Esophagus (tissue), 2 donors: ENCODE data around the gene UTS2R. TPM values are rescaled to one million over a fixed set of nuclear protein-coding genes. Genes with fewer than 3 reads are reported as not detected.

Experiments
- H3K27ac ChIP-seq, 2 donors: one replicate each; pipeline ENCODE4 v1.5.1; 2013; ENCODE audit warnings: low read depth in 2 of 2, mild to moderate bottlenecking in 2 of 2, inconsistent platforms in 1 of 2, low read length in 1 of 2, moderate library complexity in 1 of 2
- H3K27me3 ChIP-seq, 2 donors: one replicate each; pipeline ENCODE4 v1.6.1; 2013; ENCODE audit warnings: low read length in 2 of 2, control low read depth in 1 of 2, mild to moderate bottlenecking in 1 of 2; ENCODE audit not compliant: insufficient read depth in 2 of 2, control insufficient read depth in 1 of 2
- H3K36me3 ChIP-seq, 2 donors: one replicate each; pipeline ENCODE4 v1.6.1; 2013; ENCODE audit warnings: low read length in 1 of 2; ENCODE audit not compliant: control insufficient read depth in 2 of 2, insufficient read depth in 2 of 2
- H3K4me1 ChIP-seq, 2 donors: one replicate each; pipeline ENCODE4 v1.6.1; 2013; ENCODE audit warnings: low read length in 1 of 2; ENCODE audit not compliant: control insufficient read depth in 2 of 2, insufficient read depth in 2 of 2
- H3K4me3 ChIP-seq, 2 donors: one replicate each; pipeline ENCODE4 v1.5.1; 2013; ENCODE audit warnings: low read length in 2 of 2, mild to moderate bottlenecking in 2 of 2, low read depth in 1 of 2, moderate library complexity in 1 of 2
- H3K9me3 ChIP-seq, 2 donors: one replicate each; pipeline ENCODE4 v1.6.1; 2013; ENCODE audit warnings: mild to moderate bottlenecking in 2 of 2, low read depth in 1 of 2, low read length in 1 of 2, moderate library complexity in 1 of 2; ENCODE audit not compliant: control insufficient read depth in 2 of 2, insufficient read depth in 1 of 2
- WGBS, 2 donors: extraction: QIAGEN DNeasy Blood & Tissue Kit; methylation state at CpG; one replicate each; pipeline ENCODE4 v1.1.7; 2013; 5-methylcytosine and 5-hydroxymethylcytosine counted together
- polyA plus RNA-seq, 2 donors: library from polyadenylated mRNA; stranded (reverse); fragments of 200-250 nt; gene quantifications; one replicate each; pipeline ENCODE4 v1.2.3, GENCODE V29; 2013
- donor health status: healthy with polysubstance abuse.
- donor health status: Bipolar disorder and iron deficiency.

Gene UTS2R
- polyA plus RNA-seq, 2 donors = not detected

- H3K9me3 ChIP-seq = no peaks in the 10 kb centered on the region
- peaks cover 6 to 38% of the 10 kb centered on the region in 2 donors for H3K4me1 ChIP-seq
- H3K4me3 ChIP-seq = no peak overlapping the region
- no peaks in the 10 kb centered on the region for H3K36me3 ChIP-seq
- no peaks in the 10 kb centered on the region for H3K27me3 ChIP-seq
- WGBS, 2 donors = 52 to 62% methylated on average over 28 of the region's 28 CpGs
- no peak overlapping the region for H3K27ac ChIP-seq
These were observed 43.2 kb upstream of the UTS2R start for GRCh38 chr17:82328141-82328993.

GRCh38 chr17:82328994-82329507 is 42.5 kb upstream of the UTS2R start:
- Histone ChIP-seq H3K4me3 (no peak overlapping the region), H3K27me3 (no peaks in the 10 kb centered on the region), H3K9me3 (no peaks in the 10 kb centered on the region), H3K27ac (no peak overlapping the region), H3K4me1 (peaks cover 6 to 39% of the 10 kb centered on the region in 2 donors), H3K36me3 (no peaks in the 10 kb centered on the region)
- 81 to 93% methylated on average over 15 of the region's 15 CpGs for WGBS, 2 donors

GRCh38 chr17:82329683-82330321 is 41.8 kb upstream of the UTS2R start:
- 79 to 85% methylated on average over 19 of the region's 19 CpGs for WGBS, 2 donors
- peaks cover 6 to 43% of the 10 kb centered on the region in 2 donors for H3K4me1 ChIP-seq
- no peaks in the 10 kb centered on the region for H3K27me3 ChIP-seq
- no peak overlapping the region for H3K4me3 ChIP-seq
- H3K27ac ChIP-seq = no peak overlapping the region
- no peaks in the 10 kb centered on the region for H3K9me3 ChIP-seq
- no peaks in the 10 kb centered on the region for H3K36me3 ChIP-seq

GRCh38 chr17:82330322-82331239 is 41.0 kb upstream of the UTS2R start:
- no peak overlapping the region for H3K27ac ChIP-seq
- 34 to 52% methylated on average over 28 of the region's 28 CpGs for WGBS, 2 donors
- H3K9me3 ChIP-seq = no peaks in the 10 kb centered on the region
- H3K4me1 ChIP-seq = peaks cover 6 to 43% of the 10 kb centered on the region in 2 donors
- no peaks in the 10 kb centered on the region for H3K36me3 ChIP-seq
- no peaks in the 10 kb centered on the region for H3K27me3 ChIP-seq
- H3K4me3 ChIP-seq = no peak overlapping the region

GRCh38 chr17:82331345-82331939 is 40.1 kb upstream of the UTS2R start:
- Histone ChIP-seq H3K4me3 (no peak overlapping the region), H3K27me3 (no peaks in the 10 kb centered on the region), H3K9me3 (no peaks in the 10 kb centered on the region), H3K4me1 (peaks cover 6 to 42% of the 10 kb centered on the region in 2 donors), H3K27ac (no peak overlapping the region), H3K36me3 (no peaks in the 10 kb centered on the region)
- 62 to 73% methylated on average over 25 of the region's 25 CpGs for WGBS, 2 donors

DNA sequence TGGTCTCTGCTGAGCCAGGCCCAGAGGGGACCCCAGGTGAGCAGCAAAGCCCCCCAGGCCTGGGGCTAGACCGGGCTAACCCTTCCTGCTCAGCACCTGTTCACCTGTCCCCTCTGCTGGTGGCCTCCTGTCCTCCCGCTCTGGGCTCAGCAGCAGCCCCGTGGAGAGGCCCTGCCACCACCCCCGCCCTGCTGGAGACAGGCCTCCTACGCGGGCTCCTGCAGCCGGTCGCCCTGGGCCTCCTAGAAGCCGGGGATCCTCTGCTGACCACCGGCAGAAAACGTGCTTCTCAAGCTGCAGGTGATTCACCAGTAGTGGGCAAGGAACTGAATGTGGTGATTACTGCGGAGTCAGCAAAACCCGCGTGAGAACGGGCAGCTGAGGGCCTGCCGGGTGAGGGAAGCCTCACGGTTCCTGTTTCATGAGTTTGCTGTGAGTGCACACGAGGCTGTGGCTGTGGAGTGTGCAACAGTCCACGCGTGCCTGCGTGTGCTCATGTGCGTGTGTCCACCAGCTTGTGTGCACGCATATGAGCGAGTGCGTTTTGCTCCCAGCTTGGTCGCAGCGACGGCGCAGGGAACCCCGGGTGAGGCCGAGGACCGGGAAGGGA is 38.8 kb upstream of the UTS2R start:
- Histone ChIP-seq H3K4me1 (peaks cover 6 to 42% of the 10 kb centered on the region in 2 donors), H3K36me3 (no peaks in the 10 kb centered on the region), H3K27ac (peak overlapping the region; percentile 47), H3K9me3 (no peaks in the 10 kb centered on the region), H3K4me3 (peak overlapping the region; percentile 47 to 55), H3K27me3 (no peaks in the 10 kb centered on the region)
- WGBS, 2 donors = 10 to 19% methylated on average over 32 of the region's 32 CpGs

- Histone ChIP-seq H3K27ac (peak within 1 kb of the TSS; percentile 47 to 62), H3K36me3 (no peaks in the 10 kb centered on the region), H3K27me3 (no peaks in the 10 kb centered on the region), H3K9me3 (no peaks in the 10 kb centered on the region), H3K4me3 (peak within 1 kb of the TSS; percentile 47 to 55), H3K4me1 (peaks cover 6 to 35% of the 10 kb centered on the region in 2 donors)
- 2% methylated on average over 74 to 90 of the region's 90 CpGs for WGBS, 2 donors
These were observed 38.0 kb upstream of the UTS2R start, which contains the start of gene SECTM1 for GRCh38 chr17:82333279-82334171. TSS of gene SECTM1 (minus strand) at chr17:82333766. CDS start at chr17:82327240, 6,526 bp downstream.

- H3K36me3 ChIP-seq = no peaks in the 10 kb centered on the region
- H3K27me3 ChIP-seq = no peaks in the 10 kb centered on the region
- peaks cover 6 to 37% of the 10 kb centered on the region in 2 donors for H3K4me1 ChIP-seq
- H3K4me3 ChIP-seq = peak overlapping the region; percentile 32 to 55
- H3K27ac ChIP-seq = peak overlapping the region; percentile 33 to 62
- no peaks in the 10 kb centered on the region for H3K9me3 ChIP-seq
- 36 to 39% methylated on average over 25 of the region's 25 CpGs for WGBS, 2 donors
These were observed 37.4 kb upstream of the UTS2R start for GRCh38 chr17:82334204-82334621.
